ENCODE results near the gene DPF3. TPM values are rescaled to one million over a fixed set of nuclear protein-coding genes. Genes with fewer than 3 reads are reported as not detected.

The DPF3 gene
- total RNA-seq, 3 donors from 2014 or later = 0.32 to 2.8 (median 1.3) TPM

GRCh38 chr14:72898448-72898847, 4.5 kb upstream of the DPF3 start:
- no peaks in the 10 kb centered on the region for H3K9me3 ChIP-seq
- no peak for TF ChIP-seq CTCF (IDR thresholded peaks at IDR 0.05)
- no peak for TF ChIP-seq POLR2A (IDR thresholded peaks at IDR 0.05)
- TF ChIP-seq POLR2AphosphoS5 (IDR thresholded peaks at IDR 0.05) = no peak
- intact Hi-C loops (cut with DNase I; ENCODE audit: low total_unique reads) = no loop called here
- no peak overlapping the region for H3K27ac ChIP-seq
- H3K4me3 ChIP-seq = no peak overlapping the region
- no peaks in the 10 kb centered on the region for H3K36me3 ChIP-seq
- no peaks in the 10 kb centered on the region for H3K27me3 ChIP-seq
- no peak for DNase-seq (ENCODE audit: low spot score in 2 of 2)
- H3K4me1 ChIP-seq = no peaks in the 10 kb centered on the region

- no peaks in the 10 kb centered on the region for H3K36me3 ChIP-seq
- peak overlapping the region; percentile 62 to 79 (median 63) for H3K4me3 ChIP-seq
- no peak for DNase-seq (ENCODE audit: low spot score in 2 of 2)
- H3K27ac ChIP-seq = no peak overlapping the region
- peaks cover 0 to 6% of the 10 kb centered on the region in 2 donors for H3K27me3 ChIP-seq
- no peaks in the 10 kb centered on the region for H3K4me1 ChIP-seq
- H3K9me3 ChIP-seq = no peaks in the 10 kb centered on the region
- intact Hi-C loops (cut with DNase I; ENCODE audit: low total_unique reads) = no loop called here
- TF ChIP-seq POLR2AphosphoS5 (IDR thresholded peaks at IDR 0.05) (no peak), POLR2A (IDR thresholded peaks at IDR 0.05) (no peak), CTCF (IDR thresholded peaks at IDR 0.05) (no peak)
Measured at GRCh38 chr14:72894623-72895378, 900 bp upstream of the DPF3 start.

GRCh38 chr14:72894323-72894622, 372 bp upstream of the DPF3 start:
- Histone ChIP-seq H3K9me3 (no peaks in the 10 kb centered on the region), H3K27me3 (peaks cover 0 to 6% of the 10 kb centered on the region in 2 donors), H3K36me3 (no peaks in the 10 kb centered on the region), H3K4me1 (no peaks in the 10 kb centered on the region), H3K4me3 (peak overlapping the region; percentile 62 to 79 (median 63)), H3K27ac (no peak overlapping the region)
- TF ChIP-seq POLR2AphosphoS5 (IDR thresholded peaks at IDR 0.05) = no peak
- no peak for TF ChIP-seq POLR2A (IDR thresholded peaks at IDR 0.05)
- no peak for TF ChIP-seq CTCF (IDR thresholded peaks at IDR 0.05)
- no peak for DNase-seq (ENCODE audit: low spot score in 2 of 2)
- intact Hi-C loops (cut with DNase I; ENCODE audit: low total_unique reads) = no loop called here

GRCh38 chr14:72892879-72893635, 844 bp downstream of the DPF3 start:
- intact Hi-C loops (cut with DNase I; ENCODE audit: low total_unique reads) = no loop called here

More at GRCh38 chr14:72892879-72893635, 844 bp downstream of the DPF3 start:
- H3K9me3 ChIP-seq = no peaks in the 10 kb centered on the region
- H3K4me1 ChIP-seq = no peaks in the 10 kb centered on the region
- TF ChIP-seq POLR2A (IDR thresholded peaks at IDR 0.05) = no peak
- no peak for TF ChIP-seq CTCF (IDR thresholded peaks at IDR 0.05)
- no peak for TF ChIP-seq POLR2AphosphoS5 (IDR thresholded peaks at IDR 0.05)
- H3K36me3 ChIP-seq = no peaks in the 10 kb centered on the region
- H3K27me3 ChIP-seq = peaks cover 0 to 6% of the 10 kb centered on the region in 2 donors
- H3K4me3 ChIP-seq = peak overlapping the region; percentile 62 to 79 (median 63)
- no peak for DNase-seq (ENCODE audit: low spot score in 2 of 2)
- no peak overlapping the region for H3K27ac ChIP-seq
